ENCODE results near the gene KCNC3.

The KCNC3 gene

GRCh38 chr19:50329146-50329925, at the start of gene KCNC3:
TSS of gene KCNC3 (minus strand) at chr19:50329377. CDS start at chr19:50329082, 295 bp downstream.
- DNase-seq, result peak; percentile 99 to 100

- DNase-seq, result no peak
These were observed 49.7 kb upstream of the KCNC3 start for GRCh38 chr19:50378863-50379236.

- no peak for DNase-seq
These were observed 49.1 kb upstream of the KCNC3 start for GRCh38 chr19:50378169-50378862.

- no peak for DNase-seq
These were observed 48.3 kb upstream of the KCNC3 start for GRCh38 chr19:50377517-50377916.

- DNase-seq, result no peak
These were observed 47.9 kb upstream of the KCNC3 start for GRCh38 chr19:50377051-50377461.

GRCh38 chr19:50376166-50377050, 47.2 kb upstream of the KCNC3 start, which contains the start of gene NR1H2:
TSS of gene NR1H2 (plus strand) at chr19:50376457. CDS start at chr19:50377606, 1,149 bp downstream.
- DNase-seq, result peak; percentile 95 to 99

GRCh38 chr19:50371914-50372475, 42.8 kb upstream of the KCNC3 start:
- peak; percentile 50 to 68 for DNase-seq

GRCh38 chr19:50368649-50369570, 39.7 kb upstream of the KCNC3 start:
- peak; percentile 79 to 95 for DNase-seq

- no peak for DNase-seq
These were observed 36.5 kb upstream of the KCNC3 start, which contains the start of gene NAPSA for GRCh38 chr19:50365434-50366306. TSS of gene NAPSA (minus strand) at chr19:50365639. CDS start at chr19:50365621, 18 bp downstream.

- DNase-seq, result no peak
These were observed 33.7 kb upstream of the KCNC3 start for GRCh38 chr19:50362656-50363424.

- no peak for DNase-seq
These were observed 32.8 kb upstream of the KCNC3 start for GRCh38 chr19:50362030-50362412.

GRCh38 chr19:50361290-50362029, 32.3 kb upstream of the KCNC3 start:
- DNase-seq, result peak in 1 of 2 donors; percentile 27

- no peak for DNase-seq
These were observed 30.2 kb upstream of the KCNC3 start for GRCh38 chr19:50359328-50359818.

GRCh38 chr19:50358483-50359327, 29.5 kb upstream of the KCNC3 start:
- peak; percentile 48 to 73 for DNase-seq

- DNase-seq, result peak; percentile 76 to 88
These were observed 28.3 kb upstream of the KCNC3 start for GRCh38 chr19:50357178-50358100.

- no peak for DNase-seq
These were observed 27.6 kb upstream of the KCNC3 start for GRCh38 chr19:50356691-50357177.

All from inflammatory macrophage treated with lipopolysaccharide for 1 hour (primary cell).